ENCODE measurements around the gene MSH5. TPM values are rescaled to one million over a fixed set of nuclear protein-coding genes. Genes with fewer than 3 reads are reported as not detected.

The MSH5 gene
- total and polyA plus RNA-seq, 2 experiments from 2014 or later = 12.1 to 23.9 TPM

DNA sequence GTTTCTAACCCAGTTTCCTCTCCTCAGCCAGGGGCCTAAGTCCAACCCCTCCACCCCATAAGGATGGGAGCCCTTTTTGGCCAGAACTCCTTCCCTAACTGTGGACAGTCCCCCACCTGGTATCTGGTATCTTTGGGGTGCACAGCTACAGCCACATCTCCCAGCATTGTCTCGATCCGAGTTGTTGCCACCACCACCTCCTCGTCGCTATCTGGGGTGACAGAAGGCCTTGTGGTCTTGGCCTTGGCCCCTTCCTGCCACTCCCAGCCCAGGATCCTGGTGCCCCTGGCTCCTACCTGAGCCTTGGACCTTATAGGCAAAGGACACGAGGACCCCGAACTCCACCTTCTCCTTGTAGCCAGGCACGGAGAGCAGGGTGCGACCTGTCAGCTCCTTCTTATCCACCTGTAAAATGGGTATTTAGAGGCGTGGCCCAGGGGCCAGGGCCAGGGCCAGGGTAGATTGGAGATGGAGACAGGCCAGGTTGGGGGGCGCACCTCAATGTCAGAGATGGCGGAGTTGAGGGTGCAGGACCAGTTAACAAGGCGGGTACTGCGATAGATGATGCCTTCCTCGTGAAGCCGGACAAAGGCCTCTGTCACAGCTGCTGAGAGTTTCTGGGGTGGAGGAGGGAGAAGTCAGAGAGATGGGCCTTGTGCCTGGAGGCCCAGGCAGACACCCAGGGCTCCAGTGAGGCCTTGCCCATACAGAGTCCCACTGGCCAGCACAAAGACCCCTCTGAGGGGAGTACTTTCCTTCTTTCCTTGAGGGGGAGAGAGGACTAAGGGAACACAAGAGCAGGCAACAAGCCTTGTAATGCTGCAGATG, 44.5 kb downstream of the MSH5 start (continued):
- no peak for TF ChIP-seq CTCF (conservative IDR thresholded peaks at IDR 0.05; ENCODE audit: low read depth in 2 of 2)
- no peak for TF ChIP-seq JUNB (IDR thresholded peaks at IDR 0.05; ENCODE audit: unreplicated experiment)
- TF ChIP-seq ETS1 (IDR thresholded peaks at IDR 0.05) = no peak
- no peak for TF ChIP-seq NANOG (IDR thresholded peaks at IDR 0.05; ENCODE audit: borderline replicate concordance)
- no peak for TF ChIP-seq ZNF462 (CRISPR knock-in tag; IDR thresholded peaks at IDR 0.05)
